Panc1 (cell line): ENCODE measurements around the gene LRRC27.

Source experiments
- POLR2AphosphoS5 ChIP-seq: IDR thresholded peaks from 2 replicates; pipeline ENCODE4 v1.6.1; 2012; ENCODE audit warnings: mild to moderate bottlenecking, low read depth, low read length, moderate library complexity
- SIN3A ChIP-seq: IDR thresholded peaks from 2 replicates; pipeline ENCODE4 v1.6.1; 2012; ENCODE audit warnings: low read depth, mild to moderate bottlenecking, low read length, moderate library complexity, borderline replicate concordance; ENCODE audit not compliant: insufficient read depth
- TF ChIP-seq, protein P1 (sequence below): fragments of 450-650 bp; IDR thresholded peaks from 2 replicates; pipeline ENCODE4 v1.5.1; 2017; ENCODE audit warnings: mild to moderate bottlenecking
- TF ChIP-seq, protein P2 (sequence below), 2 experiments: IDR thresholded peaks; 2 replicates each; pipeline ENCODE4 v1.6.1; 2011 to 2012; ENCODE audit warnings: low read depth in 2 of 2, control low read depth in 1 of 2, low read length in 1 of 2, mild to moderate bottlenecking in 1 of 2, moderate library complexity in 1 of 2; ENCODE audit not compliant: insufficient read depth in 1 of 2

DNA sequence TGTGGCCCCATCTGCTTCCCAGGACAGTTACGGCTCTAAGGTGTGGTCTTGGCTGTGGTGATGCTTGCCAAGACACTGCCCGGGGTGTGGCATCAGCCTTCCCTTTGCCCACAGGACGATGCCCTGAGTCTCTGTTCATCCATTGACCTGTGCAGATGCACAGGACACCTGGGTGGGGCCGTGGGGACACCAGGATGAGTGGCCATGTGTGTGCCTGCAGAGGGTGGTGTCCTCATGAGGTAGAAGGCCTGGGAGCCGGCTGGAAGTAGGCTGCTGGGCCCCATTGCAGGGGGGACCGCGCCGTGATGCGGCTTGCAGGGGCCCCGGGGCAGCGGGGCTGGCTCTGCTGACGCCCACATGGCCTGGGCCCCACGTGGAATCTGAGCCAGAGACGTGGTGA is 42.6 kb downstream of the LRRC27 start:
- TF ChIP-seq, protein P1, sequence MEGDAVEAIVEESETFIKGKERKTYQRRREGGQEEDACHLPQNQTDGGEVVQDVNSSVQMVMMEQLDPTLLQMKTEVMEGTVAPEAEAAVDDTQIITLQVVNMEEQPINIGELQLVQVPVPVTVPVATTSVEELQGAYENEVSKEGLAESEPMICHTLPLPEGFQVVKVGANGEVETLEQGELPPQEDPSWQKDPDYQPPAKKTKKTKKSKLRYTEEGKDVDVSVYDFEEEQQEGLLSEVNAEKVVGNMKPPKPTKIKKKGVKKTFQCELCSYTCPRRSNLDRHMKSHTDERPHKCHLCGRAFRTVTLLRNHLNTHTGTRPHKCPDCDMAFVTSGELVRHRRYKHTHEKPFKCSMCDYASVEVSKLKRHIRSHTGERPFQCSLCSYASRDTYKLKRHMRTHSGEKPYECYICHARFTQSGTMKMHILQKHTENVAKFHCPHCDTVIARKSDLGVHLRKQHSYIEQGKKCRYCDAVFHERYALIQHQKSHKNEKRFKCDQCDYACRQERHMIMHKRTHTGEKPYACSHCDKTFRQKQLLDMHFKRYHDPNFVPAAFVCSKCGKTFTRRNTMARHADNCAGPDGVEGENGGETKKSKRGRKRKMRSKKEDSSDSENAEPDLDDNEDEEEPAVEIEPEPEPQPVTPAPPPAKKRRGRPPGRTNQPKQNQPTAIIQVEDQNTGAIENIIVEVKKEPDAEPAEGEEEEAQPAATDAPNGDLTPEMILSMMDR: no peak
- no peak for TF ChIP-seq POLR2AphosphoS5
- no peak for TF ChIP-seq SIN3A
- TF ChIP-seq, protein P2, sequence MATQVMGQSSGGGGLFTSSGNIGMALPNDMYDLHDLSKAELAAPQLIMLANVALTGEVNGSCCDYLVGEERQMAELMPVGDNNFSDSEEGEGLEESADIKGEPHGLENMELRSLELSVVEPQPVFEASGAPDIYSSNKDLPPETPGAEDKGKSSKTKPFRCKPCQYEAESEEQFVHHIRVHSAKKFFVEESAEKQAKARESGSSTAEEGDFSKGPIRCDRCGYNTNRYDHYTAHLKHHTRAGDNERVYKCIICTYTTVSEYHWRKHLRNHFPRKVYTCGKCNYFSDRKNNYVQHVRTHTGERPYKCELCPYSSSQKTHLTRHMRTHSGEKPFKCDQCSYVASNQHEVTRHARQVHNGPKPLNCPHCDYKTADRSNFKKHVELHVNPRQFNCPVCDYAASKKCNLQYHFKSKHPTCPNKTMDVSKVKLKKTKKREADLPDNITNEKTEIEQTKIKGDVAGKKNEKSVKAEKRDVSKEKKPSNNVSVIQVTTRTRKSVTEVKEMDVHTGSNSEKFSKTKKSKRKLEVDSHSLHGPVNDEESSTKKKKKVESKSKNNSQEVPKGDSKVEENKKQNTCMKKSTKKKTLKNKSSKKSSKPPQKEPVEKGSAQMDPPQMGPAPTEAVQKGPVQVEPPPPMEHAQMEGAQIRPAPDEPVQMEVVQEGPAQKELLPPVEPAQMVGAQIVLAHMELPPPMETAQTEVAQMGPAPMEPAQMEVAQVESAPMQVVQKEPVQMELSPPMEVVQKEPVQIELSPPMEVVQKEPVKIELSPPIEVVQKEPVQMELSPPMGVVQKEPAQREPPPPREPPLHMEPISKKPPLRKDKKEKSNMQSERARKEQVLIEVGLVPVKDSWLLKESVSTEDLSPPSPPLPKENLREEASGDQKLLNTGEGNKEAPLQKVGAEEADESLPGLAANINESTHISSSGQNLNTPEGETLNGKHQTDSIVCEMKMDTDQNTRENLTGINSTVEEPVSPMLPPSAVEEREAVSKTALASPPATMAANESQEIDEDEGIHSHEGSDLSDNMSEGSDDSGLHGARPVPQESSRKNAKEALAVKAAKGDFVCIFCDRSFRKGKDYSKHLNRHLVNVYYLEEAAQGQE (IDR thresholded peaks at IDR 0.05; ENCODE audit: insufficient read depth in 1 of 2, low read depth in 2 of 2, low read length in 1 of 2): no peak
